ENCODE measurements around the gene CSTB. TPM values are rescaled to one million over a fixed set of nuclear protein-coding genes. Genes with fewer than 3 reads are reported as not detected.

Gene CSTB
- total RNA-seq, 1 experiment from 2014 or later = 40.7 TPM

DNA sequence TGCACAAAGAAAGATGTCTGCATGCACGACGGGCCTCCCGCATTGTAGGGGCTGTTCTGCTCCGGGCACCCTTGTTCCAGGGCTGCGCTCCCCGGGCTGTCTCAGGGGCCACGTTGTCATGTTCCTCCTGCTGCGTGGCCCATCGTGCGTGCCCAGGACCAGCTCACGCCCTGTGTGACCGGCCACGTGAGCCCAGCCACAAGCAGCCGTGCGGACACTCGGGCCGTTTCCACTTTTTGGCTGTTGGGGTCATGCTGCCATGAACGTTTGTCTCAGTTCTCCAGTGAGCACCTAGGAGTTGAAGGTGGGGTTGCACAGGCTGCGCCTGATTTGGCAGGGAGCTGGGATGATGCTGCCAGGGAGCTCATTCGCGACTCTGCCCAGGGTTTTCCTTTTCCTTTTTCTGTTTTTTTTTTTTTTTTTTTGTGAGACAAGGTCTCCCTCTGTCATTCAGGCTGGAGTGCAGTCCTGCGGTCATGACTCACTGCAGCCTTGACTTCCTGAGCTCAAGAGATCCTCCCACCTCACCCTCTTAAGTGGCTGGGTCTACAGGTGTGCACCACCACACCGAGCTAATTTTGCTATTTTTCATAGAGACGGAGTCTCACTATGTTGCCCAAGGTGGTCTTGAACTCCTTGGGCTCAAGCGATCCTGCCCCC lies 39.8 kb downstream of the CSTB start:
- Histone ChIP-seq H2BK5ac (ENCODE audit: insufficient read length, low read length) (no peak overlapping the region), H3K27me3 (ENCODE audit: insufficient read depth, low read length) (no peaks in the 10 kb centered on the region), H3K79me1 (ENCODE audit: insufficient read depth, low read depth, low read length, poor library complexity, severe bottlenecking) (no peaks in the 10 kb centered on the region), H3T11ph (ENCODE audit: low read length) (no peak overlapping the region), H3K56ac (ENCODE audit: insufficient read length, low read depth, low read length) (no peak overlapping the region), H3K23ac (ENCODE audit: insufficient read length, low read depth, low read length) (no peak overlapping the region), H4K20me1 (ENCODE audit: control insufficient read depth, insufficient read depth, insufficient read length) (no peaks in the 10 kb centered on the region), H3K23me2 (ENCODE audit: insufficient read length, low read depth, low read length, poor library complexity, severe bottlenecking) (no peaks in the 10 kb centered on the region), H3K9ac (ENCODE audit: extremely low read depth, insufficient read length, low read length) (no peak overlapping the region), H3K27ac (ENCODE audit: insufficient read length, low read depth, low read length) (no peak overlapping the region), H2BK15ac (ENCODE audit: low read depth, low read length) (no peak overlapping the region), H3K14ac (ENCODE audit: insufficient read depth, low read length) (no peak overlapping the region), H4K8ac (replicated peaks; ENCODE audit: insufficient read length, low read depth, low read length) (no peak overlapping the region), H3K18ac (ENCODE audit: insufficient read length, low read depth, low read length) (no peak overlapping the region), H2BK120ac (ENCODE audit: low read depth, low read length, poor library complexity, severe bottlenecking) (no peak overlapping the region), H2AK5ac (ENCODE audit: insufficient read length, low read length) (no peak overlapping the region), H3K4me2 (ENCODE audit: insufficient read depth, insufficient read length, low read length) (no peak overlapping the region), H3K79me2 (ENCODE audit: insufficient read depth, low read length) (no peaks in the 10 kb centered on the region; the same call in 1 of the 2 replicates), H2BK20ac (ENCODE audit: low read depth, low read length, poor library complexity, severe bottlenecking) (no peak overlapping the region), H4K5ac (ENCODE audit: insufficient read length, low read depth, low read length) (no peak overlapping the region), H2BK12ac (ENCODE audit: insufficient read length, low read depth, low read length) (no peak overlapping the region), H4K91ac (ENCODE audit: insufficient read length, low read depth, low read length) (no peak overlapping the region), H2AFZ (ENCODE audit: low read length) (no peak overlapping the region), H3K4me1 (ENCODE audit: insufficient read depth, low read length) (no peaks in the 10 kb centered on the region), H3K9me3 (ENCODE audit: control insufficient read depth, low read depth, low read length) (no peaks in the 10 kb centered on the region), H3K4ac (ENCODE audit: low read depth, low read length) (no peak overlapping the region)
- H3K27me3 Mint-ChIP-seq (ENCODE audit: low read depth) = no peaks in the 10 kb centered on the region
- H3K27ac Mint-ChIP-seq = peak overlapping the region in 1 of 3 experiments; percentile 92; a peak in 1 of 7 replicates
- whole genome bisulfite sequencing (ENCODE audit: extremely low coverage, insufficient read length, low lambda C conversion rate) = no CpG with 5 or more reads among the region's 25 CpGs
- H3K4me1 Mint-ChIP-seq = peaks cover 20 to 25% of the 10 kb centered on the region in 2 experiments
- no peaks in the 10 kb centered on the region for H3K9me3 Mint-ChIP-seq
- H3K4me3 Mint-ChIP-seq = no peak overlapping the region
- H3K36me3 Mint-ChIP-seq (ENCODE audit: insufficient read depth in 1 of 3, low read depth in 3 of 3) = peaks cover 0 to 14% (median 0%) of the 10 kb centered on the region in 3 experiments; a peak in 3 of 7 replicates
- no peak for TF ChIP-seq CTCF (conservative IDR thresholded peaks at IDR 0.05)
- DNase-seq = no peak
